ENCODE measurements around the gene DMAC2. TPM values are rescaled to one million over a fixed set of nuclear protein-coding genes. Genes with fewer than 3 reads are reported as not detected.
A peak's percentile ranks its signal among the peaks of the same experiment; 100 is the strongest.
"Not testable (repeated sequence)": the region's sequence is repeated elsewhere in the genome, so short reads cannot be mapped to it uniquely, and the experiment has no call there.

The DMAC2 gene
- total RNA-seq, 2 experiments from 2014 or later = 47.6 to 51.5 TPM

DNA sequence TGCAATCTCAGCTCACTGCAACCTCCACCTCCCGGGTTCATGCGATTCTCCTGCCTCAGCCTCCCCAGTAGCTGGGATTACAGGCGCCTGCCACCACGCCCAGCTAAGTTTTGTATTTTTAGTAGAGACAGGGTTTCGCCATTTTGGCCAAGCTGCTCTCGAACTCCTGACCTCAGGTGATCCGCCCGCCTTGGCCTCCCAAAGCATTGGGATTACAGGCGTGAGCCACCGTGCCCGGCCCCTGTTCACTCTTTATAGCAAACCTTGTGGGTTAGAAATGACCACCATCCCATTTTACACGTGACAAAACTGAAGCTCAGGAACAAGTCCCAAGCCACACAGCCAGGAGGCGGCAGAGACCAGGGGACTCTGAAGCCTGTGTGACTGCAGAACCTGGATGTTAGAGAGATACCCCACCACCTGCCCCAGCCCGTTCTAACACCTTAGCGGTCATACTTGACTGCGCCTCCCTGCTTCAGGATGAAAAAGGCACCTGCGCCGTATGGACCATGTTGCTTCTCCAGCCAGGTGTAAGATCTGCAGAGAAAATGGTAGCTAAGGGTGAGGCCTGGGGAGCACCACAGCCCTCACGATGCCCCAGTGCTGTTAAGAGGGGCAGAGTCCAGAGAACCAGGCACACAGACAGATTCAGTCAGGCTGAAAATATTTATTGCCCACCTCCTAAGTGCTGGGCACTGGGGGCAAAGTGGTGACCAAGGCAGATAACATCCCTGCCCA lies 3.6 kb downstream of the DMAC2 start:
- ChIA-PET CTCF (interaction anchor here (0.8 to 1.5 kb wide), 2 partner anchors 13 to 128 kb away, joined by 3 to 4 read pairs; no protein-coding TSS in a partner anchor), POLR2A (no interaction called here)
- TF ChIP-seq CTCF (IDR thresholded peaks at IDR 0.05) = no peak
- no peaks in the 10 kb centered on the region for H3K27me3 Mint-ChIP-seq
- H3K4me3 Mint-ChIP-seq = no peak overlapping the region
- DNase-seq (no peak), ATAC-seq (no peak)
- H3K4me1 Mint-ChIP-seq (ENCODE audit: low read depth) = peaks cover 17% of the 10 kb centered on the region
- peaks cover 18% of the 10 kb centered on the region for H3K36me3 Mint-ChIP-seq (ENCODE audit: low read depth)
- no peaks in the 10 kb centered on the region for H3K9me3 Mint-ChIP-seq
- intact Hi-C loops (cut with micrococcal nuclease) = no loop called here
- H3K27ac Mint-ChIP-seq = no peak overlapping the region

- H3K9me3 Mint-ChIP-seq; H3K27ac Mint-ChIP-seq; intact Hi-C loops (cut with micrococcal nuclease); DNase-seq; H3K27me3 Mint-ChIP-seq; ATAC-seq; H3K4me3 Mint-ChIP-seq: not testable (repeated sequence)
- peaks cover 18% of the 10 kb centered on the region for H3K36me3 Mint-ChIP-seq (ENCODE audit: low read depth)
- H3K4me1 Mint-ChIP-seq (ENCODE audit: low read depth) = peaks cover 17% of the 10 kb centered on the region
- ChIA-PET CTCF (interaction anchor here (1.0 kb wide), 1 partner anchor 14 kb away, joined by 3 read pairs; no protein-coding TSS in a partner anchor), POLR2A (interaction anchor here (0.5 to 0.9 kb wide), 2 partner anchors 8 to 59 kb away, joined by 3 read pairs; partner anchors contain the start of gene B3GNT8)
Measured at GRCh38 chr19:41435376-41435775, 4.3 kb downstream of the DMAC2 start.

GRCh38 chr19:41434450-41434849 lies 5.3 kb downstream of the DMAC2 start:
- H3K4me1 Mint-ChIP-seq (ENCODE audit: low read depth) = peaks cover 14% of the 10 kb centered on the region
- H3K36me3 Mint-ChIP-seq (ENCODE audit: low read depth) = peaks cover 18% of the 10 kb centered on the region
- H3K9me3 Mint-ChIP-seq = no peaks in the 10 kb centered on the region
- ChIA-PET POLR2A (no interaction called here), CTCF (interaction anchor here (1.0 kb wide), 1 partner anchor 15 kb away, joined by 3 read pairs; no protein-coding TSS in a partner anchor)
- DNase-seq (no peak), ATAC-seq (no peak)
- H3K27ac Mint-ChIP-seq = no peak overlapping the region
- no peak for TF ChIP-seq CTCF (IDR thresholded peaks at IDR 0.05)
- intact Hi-C loops (cut with micrococcal nuclease) = no loop called here
- H3K27me3 Mint-ChIP-seq = no peaks in the 10 kb centered on the region
- H3K4me3 Mint-ChIP-seq = no peak overlapping the region

GRCh38 chr19:41433171-41433570 lies 6.5 kb downstream of the DMAC2 start:
- intact Hi-C loops (cut with micrococcal nuclease) = no loop called here
- no peak for DNase-seq
- TF ChIP-seq CTCF (IDR thresholded peaks at IDR 0.05) = no peak
- H3K27ac Mint-ChIP-seq = no peak overlapping the region
- H3K27me3 Mint-ChIP-seq = no peaks in the 10 kb centered on the region
- no peak for ATAC-seq
- H3K4me1 Mint-ChIP-seq (ENCODE audit: low read depth) = peaks cover 20% of the 10 kb centered on the region
- ChIA-PET CTCF (no interaction called here), POLR2A (no interaction called here)
- no peaks in the 10 kb centered on the region for H3K9me3 Mint-ChIP-seq
- H3K36me3 Mint-ChIP-seq (ENCODE audit: low read depth) = peaks cover 18% of the 10 kb centered on the region
- no peak overlapping the region for H3K4me3 Mint-ChIP-seq

DNA sequence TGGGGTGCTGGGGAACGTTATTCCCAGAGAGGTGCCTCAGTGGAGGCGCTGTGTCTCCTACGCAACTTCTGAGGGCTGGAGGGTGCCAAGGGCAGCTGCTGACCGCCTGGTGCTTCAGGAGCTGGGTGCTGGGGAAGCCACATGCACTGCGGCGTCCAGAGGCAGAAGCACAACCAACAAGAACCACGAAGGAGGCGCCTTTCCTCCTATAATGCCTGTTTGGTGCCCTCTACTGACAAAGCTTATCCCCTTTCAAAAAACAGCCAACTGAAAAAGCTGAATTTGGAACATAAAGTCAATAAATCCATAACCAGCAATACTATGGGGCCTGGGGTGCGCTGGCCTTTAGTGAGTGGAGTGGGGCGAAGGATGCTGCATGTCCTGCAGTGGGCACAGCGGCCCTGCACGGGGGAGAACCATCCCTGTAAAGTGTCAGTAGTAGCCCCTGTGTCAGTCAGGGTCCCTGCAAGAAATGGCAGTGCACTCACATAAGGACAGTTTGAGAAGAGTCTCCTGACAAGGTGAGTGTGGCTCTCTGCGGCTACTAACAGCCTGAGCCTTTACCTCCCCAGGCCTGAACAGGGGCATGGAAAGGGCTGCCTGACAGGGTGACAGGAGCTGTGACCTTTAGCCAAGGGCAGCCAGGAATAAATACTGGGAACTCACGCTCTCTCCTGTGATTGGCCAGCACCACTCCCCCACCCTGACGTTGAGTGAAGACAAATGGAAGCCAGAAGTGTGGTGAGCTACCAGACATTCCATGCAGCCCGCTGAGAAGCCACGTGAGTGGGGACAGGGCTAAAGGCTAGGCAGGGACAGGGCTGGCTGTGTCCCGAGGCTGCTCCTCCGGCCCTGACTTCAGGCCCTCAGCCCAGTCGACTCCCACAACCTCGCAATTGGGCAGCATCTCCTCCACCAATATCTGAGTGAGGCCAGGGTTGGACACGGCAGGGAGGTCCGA lies 8.0 kb downstream of the DMAC2 start:
- POLR2A ChIA-PET = interaction anchor here (0.7 to 1.5 kb wide), 3 partner anchors 13 to 112 kb away, joined by 3 to 7 read pairs (median 3); no protein-coding TSS in a partner anchor
- no peak overlapping the region for H3K27ac Mint-ChIP-seq
- intact Hi-C loops (cut with micrococcal nuclease) = no loop called here
- no peaks in the 10 kb centered on the region for H3K27me3 Mint-ChIP-seq
- peak; percentile 36 for TF ChIP-seq CTCF (IDR thresholded peaks at IDR 0.05)
- no peaks in the 10 kb centered on the region for H3K9me3 Mint-ChIP-seq
- no peak for ATAC-seq
- H3K4me1 Mint-ChIP-seq (ENCODE audit: low read depth) = peaks cover 25% of the 10 kb centered on the region
- no peak overlapping the region for H3K4me3 Mint-ChIP-seq
- peaks cover 12% of the 10 kb centered on the region for H3K36me3 Mint-ChIP-seq (ENCODE audit: low read depth)
- peak; percentile 29 for DNase-seq
- CTCF ChIA-PET = interaction anchor here (1.1 to 2.0 kb wide), 3 partner anchors 8 to 69 kb away, joined by 3 to 8 read pairs (median 5); partner anchors contain the start of gene DMAC2

Data from activated CD8-positive, alpha-beta T cell treated with anti-CD3 and anti-CD28 coated beads for 36 hours (primary cell).